HepG2 (cell line): ENCODE results near the gene PAQR5. TPM values are rescaled to one million over a fixed set of nuclear protein-coding genes. Genes with fewer than 3 reads are reported as not detected.
A peak's percentile ranks its signal among the peaks of the same experiment; 100 is the strongest.

Source experiments
- ARID2 ChIP-seq: sonication (generic); formaldehyde crosslinking; IDR thresholded peaks from 2 replicates; pipeline ENCODE4 v1.8.1; 2022; ENCODE audit warnings: mild to moderate bottlenecking, missing genetic modification reagents, borderline replicate concordance
- GATAD2A ChIP-seq: IDR thresholded peaks from 2 replicates; pipeline ENCODE4 v1.6.1; 2016
- GMEB2 ChIP-seq: IDR thresholded peaks from 2 replicates; pipeline ENCODE4 v1.6.1; 2016; ENCODE audit warnings: missing biosample characterization, missing genetic modification reagents, low read depth
- MAF1 ChIP-seq: sonication (generic); formaldehyde crosslinking; IDR thresholded peaks from 2 replicates; pipeline ENCODE4 v1.5.0; 2020; ENCODE audit warnings: missing genetic modification reagents, borderline replicate concordance
- MTA1 ChIP-seq: sonication (generic); formaldehyde crosslinking; IDR thresholded peaks from 2 replicates; pipeline ENCODE4 v1.4.0; 2020; ENCODE audit warnings: missing genetic modification reagents, mild to moderate bottlenecking, borderline replicate concordance
- RCOR2 ChIP-seq: IDR thresholded peaks from 2 replicates; pipeline ENCODE4 v1.6.1; 2016; ENCODE audit warnings: missing biosample characterization, missing genetic modification reagents
- SCMH1 ChIP-seq: sonication (generic); formaldehyde crosslinking; IDR thresholded peaks from 2 replicates; pipeline ENCODE4 v1.9.0; 2021; ENCODE audit warnings: missing genetic modification reagents, mild to moderate bottlenecking, borderline replicate concordance
- ZBTB40 ChIP-seq, 2 experiments: fragments of 450-650 bp in 1 of 2; sonication (generic) in 1 of 2; formaldehyde crosslinking in 1 of 2; IDR thresholded peaks; 2 replicates each; pipeline versions ENCODE4 v1.6.1 to v1.8.0; 2016 to 2022; ENCODE audit warnings: antibody characterized with exemption in 1 of 2, mild to moderate bottlenecking in 1 of 2, missing genetic modification reagents in 1 of 2
- ZBTB7A ChIP-seq: sonication (generic); formaldehyde crosslinking; IDR thresholded peaks from 2 replicates; pipeline ENCODE4 v1.8.0; 2022; ENCODE audit warnings: mild to moderate bottlenecking, missing genetic modification reagents
- ZHX1 ChIP-seq: sonication (generic); formaldehyde crosslinking; IDR thresholded peaks from 2 replicates; pipeline ENCODE4 v1.8.1; 2022; ENCODE audit warnings: low read depth, mild to moderate bottlenecking, missing genetic modification reagents
- ZNF121 ChIP-seq: sonication (generic); formaldehyde crosslinking; IDR thresholded peaks from 2 replicates; pipeline ENCODE4 v1.5.0; 2020; ENCODE audit warnings: mild to moderate bottlenecking, missing genetic modification reagents
- ZNF329 ChIP-seq: sonication (generic); formaldehyde crosslinking; IDR thresholded peaks from 2 replicates; pipeline ENCODE4 v1.9.0; 2021; ENCODE audit warnings: low read depth, mild to moderate bottlenecking, missing genetic modification reagents
- ZNF432 ChIP-seq: sonication (generic); formaldehyde crosslinking; IDR thresholded peaks from 2 replicates; pipeline ENCODE4 v1.5.0; 2020; ENCODE audit warnings: missing genetic modification reagents, mild to moderate bottlenecking, borderline replicate concordance
- ZNF883 ChIP-seq: sonication (generic); formaldehyde crosslinking; IDR thresholded peaks from 2 replicates; pipeline ENCODE4 v1.5.1; 2020; ENCODE audit warnings: mild to moderate bottlenecking, missing genetic modification reagents; ENCODE audit errors: not compliant biosample characterization
- polyA plus RNA-seq, 8 experiments: library from polyadenylated mRNA; depleted of rRNA in 3 of 8; stranded (reverse) in 7 of 8; unstranded in 1 of 8; fragments of >200 nt; fragmentation: Illumina TruSeq in 4 of 8; extraction: Trizol in 4 of 8; gene quantifications; 2 replicates each; pipeline versions ENCODE4 v1.2.1 to v1.2.3, GENCODE V29; 2011 to 2016; ENCODE audit warnings: low read depth in 4 of 8, missing spikeins in 1 of 8, mixed read lengths in 1 of 8; ENCODE audit not compliant: insufficient read depth in 1 of 8
- total RNA-seq, 5 experiments: library from RNA; depleted of rRNA; stranded (reverse); fragments of >200 nt; fragmentation: Illumina TruSeq; extraction: Trizol; gene quantifications; 2 replicates each; pipeline ENCODE4 v1.2.3, GENCODE V29; 2016; ENCODE audit warnings: low read depth in 1 of 5

The PAQR5 gene
- total and polyA plus RNA-seq, 2 of the 13 experiments (the other 11 are each of a cell fraction or from before 2014, with no cell fraction given): 0.53 to 1.3 TPM

GRCh38 chr15:69305204-69305931, 6.7 kb downstream of the PAQR5 start (continued):
- TF ChIP-seq ZBTB40 (IDR thresholded peaks at IDR 0.05) (no peak), ZBTB40 (CRISPR knock-in tag; IDR thresholded peaks at IDR 0.05) (no peak), ARID2 (CRISPR knock-in tag) (no peak), RCOR2 (CRISPR knock-in tag) (no peak), ZBTB7A (no peak; the same call in 1 of the 2 replicates), ZNF121 (CRISPR knock-in tag) (peak; percentile 67; the same call in 1 of the 2 replicates), GMEB2 (CRISPR knock-in tag) (no peak), ZNF883 (CRISPR knock-in tag) (no peak), MTA1 (no peak), ZNF432 (CRISPR knock-in tag) (no peak), ZNF329 (CRISPR knock-in tag) (no peak), GATAD2A (CRISPR knock-in tag) (peak; percentile 72), SCMH1 (CRISPR knock-in tag) (no peak), ZHX1 (no peak), MAF1 (CRISPR knock-in tag) (no peak)
